AG09309 (cell line): ENCODE measurements around the gene DAPK1.

Experiments
- DNase-seq: peaks from one replicate; pipeline ENCODE4 v3.0.0-alpha.2; 2010; ENCODE audit warnings: low read depth
- H3K4me3 ChIP-seq: 2 replicates; pipeline ENCODE4 v1.5.1; 2011; ENCODE audit warnings: mild to moderate bottlenecking, low read depth, low read length, moderate library complexity; ENCODE audit not compliant: control insufficient read depth
- TF ChIP-seq, protein P1 (sequence below): IDR thresholded peaks from 2 replicates; pipeline ENCODE4 v1.5.1; 2011; ENCODE audit warnings: mild to moderate bottlenecking, low read depth, low read length, inconsistent platforms; ENCODE audit not compliant: insufficient read depth, control insufficient read depth; ENCODE audit errors: missing control alignments

The DAPK1 gene

DNA sequence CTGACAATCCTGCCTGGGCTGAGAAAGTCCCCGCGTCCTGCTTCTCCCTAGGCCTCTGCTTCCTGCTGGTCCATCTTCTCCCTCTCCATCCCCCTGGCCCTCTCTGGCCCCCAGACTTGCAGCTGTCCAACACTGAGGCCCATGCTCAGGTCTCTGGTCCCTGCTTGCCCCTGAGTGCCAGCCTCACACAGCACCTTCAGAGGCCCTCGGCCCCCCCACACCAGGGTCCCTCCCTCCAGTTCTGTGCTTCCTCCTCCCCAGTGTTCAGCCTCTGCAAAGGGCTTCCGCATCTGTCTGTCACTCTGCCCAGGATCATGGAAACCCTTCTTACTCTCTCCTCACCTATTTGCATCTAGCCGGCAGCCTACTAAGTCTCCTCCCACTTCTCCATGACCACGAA lies 165.9 kb downstream of the DAPK1 start:
- H3K4me3 ChIP-seq = no peak overlapping the region
- no peak for DNase-seq
- TF ChIP-seq, protein P1, sequence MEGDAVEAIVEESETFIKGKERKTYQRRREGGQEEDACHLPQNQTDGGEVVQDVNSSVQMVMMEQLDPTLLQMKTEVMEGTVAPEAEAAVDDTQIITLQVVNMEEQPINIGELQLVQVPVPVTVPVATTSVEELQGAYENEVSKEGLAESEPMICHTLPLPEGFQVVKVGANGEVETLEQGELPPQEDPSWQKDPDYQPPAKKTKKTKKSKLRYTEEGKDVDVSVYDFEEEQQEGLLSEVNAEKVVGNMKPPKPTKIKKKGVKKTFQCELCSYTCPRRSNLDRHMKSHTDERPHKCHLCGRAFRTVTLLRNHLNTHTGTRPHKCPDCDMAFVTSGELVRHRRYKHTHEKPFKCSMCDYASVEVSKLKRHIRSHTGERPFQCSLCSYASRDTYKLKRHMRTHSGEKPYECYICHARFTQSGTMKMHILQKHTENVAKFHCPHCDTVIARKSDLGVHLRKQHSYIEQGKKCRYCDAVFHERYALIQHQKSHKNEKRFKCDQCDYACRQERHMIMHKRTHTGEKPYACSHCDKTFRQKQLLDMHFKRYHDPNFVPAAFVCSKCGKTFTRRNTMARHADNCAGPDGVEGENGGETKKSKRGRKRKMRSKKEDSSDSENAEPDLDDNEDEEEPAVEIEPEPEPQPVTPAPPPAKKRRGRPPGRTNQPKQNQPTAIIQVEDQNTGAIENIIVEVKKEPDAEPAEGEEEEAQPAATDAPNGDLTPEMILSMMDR = no peak

DNA sequence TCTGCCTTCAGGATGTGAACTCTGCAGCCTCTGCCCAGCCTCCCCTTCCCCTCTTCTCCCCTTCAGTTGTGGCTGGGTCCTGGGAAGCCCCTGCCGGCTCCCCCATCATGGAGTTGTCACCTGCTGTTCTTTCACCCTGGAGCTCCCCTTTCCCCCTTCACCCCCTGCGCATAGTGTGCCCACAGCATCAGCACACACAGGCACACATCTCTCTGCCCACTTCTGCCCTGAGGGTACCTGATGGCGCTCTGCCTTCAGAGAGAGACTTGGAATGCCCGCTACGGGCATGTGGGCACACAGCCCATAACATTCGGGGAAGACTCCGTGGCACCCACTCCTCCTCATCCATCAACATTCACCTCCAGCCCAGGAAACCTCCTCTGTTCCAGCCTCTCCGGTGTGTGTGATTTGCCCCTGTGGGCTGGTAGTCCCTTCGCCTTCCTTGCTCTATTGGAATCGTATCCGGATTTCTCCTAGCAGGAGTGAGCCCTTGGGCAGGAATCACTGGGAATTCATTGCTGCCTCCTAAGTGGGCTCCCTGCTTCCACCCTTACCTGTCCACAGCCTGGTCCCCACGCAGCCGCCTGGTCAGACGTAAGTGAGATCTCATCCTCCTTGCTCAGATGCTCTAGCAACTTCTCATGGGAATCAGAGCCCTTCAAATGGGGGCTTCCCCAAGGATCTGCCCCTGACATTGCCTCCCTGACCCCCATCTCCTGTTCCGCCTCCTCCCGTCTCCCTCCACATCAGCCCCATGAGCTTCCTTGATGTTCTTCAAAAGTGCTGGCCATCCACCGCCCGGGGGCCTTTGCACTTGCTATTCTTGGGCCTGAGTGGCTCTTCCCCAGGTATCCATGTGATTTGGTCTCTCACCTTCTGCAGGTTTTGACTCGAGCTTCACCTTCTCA lies 166.7 kb downstream of the DAPK1 start:
- H3K4me3 ChIP-seq = no peak overlapping the region
- TF ChIP-seq, protein P1 = no peak
- DNase-seq = no peak

DNA sequence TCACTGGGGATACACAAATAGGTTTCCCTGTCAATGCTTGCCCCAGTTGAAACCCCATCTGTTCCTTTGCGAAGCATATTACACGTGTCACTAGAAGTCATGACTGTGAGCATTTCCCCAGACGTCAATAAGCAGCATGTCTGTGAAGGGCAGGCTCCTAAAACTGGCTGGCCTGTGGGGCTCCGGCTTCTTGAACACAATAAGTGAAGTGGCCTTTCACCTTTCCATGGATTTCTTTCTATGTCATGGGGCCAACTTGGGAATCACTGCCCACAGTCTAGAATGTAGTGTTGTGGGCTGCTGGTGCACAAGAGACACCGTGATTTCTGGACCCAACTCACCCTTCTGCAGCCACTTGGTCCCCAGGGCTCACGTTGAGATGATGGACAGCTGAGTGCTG lies 167.8 kb downstream of the DAPK1 start:
- TF ChIP-seq, protein P1 = no peak
- H3K4me3 ChIP-seq = no peak overlapping the region
- no peak for DNase-seq

DNA sequence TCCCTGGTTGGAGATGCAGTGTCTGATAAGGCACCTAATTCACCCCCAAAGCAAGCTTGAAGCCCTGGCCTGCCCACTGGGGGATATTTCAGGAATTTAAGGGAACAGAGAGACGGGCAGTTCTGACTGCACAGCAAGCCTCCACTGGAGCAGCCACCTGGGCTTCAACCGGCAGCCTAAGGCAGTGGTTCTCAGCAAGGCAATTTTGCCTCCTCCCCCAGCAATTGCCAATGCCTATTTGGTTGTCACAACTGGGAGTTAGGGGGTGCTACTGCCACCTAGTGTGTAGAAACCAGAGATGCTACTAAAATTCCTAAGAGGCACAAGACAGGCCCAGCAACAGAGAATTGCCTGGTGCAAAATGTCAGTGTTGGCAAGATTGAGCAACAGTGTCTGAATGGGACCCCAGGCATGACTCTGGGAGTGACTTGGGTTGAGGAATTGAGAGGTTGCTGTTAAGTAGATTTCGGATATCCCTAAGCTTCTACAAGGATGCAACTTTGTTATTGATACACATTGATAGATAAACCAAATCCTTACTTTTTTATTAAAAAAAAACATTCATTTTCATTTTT lies 169.6 kb downstream of the DAPK1 start:
- DNase-seq = no peak

DNA sequence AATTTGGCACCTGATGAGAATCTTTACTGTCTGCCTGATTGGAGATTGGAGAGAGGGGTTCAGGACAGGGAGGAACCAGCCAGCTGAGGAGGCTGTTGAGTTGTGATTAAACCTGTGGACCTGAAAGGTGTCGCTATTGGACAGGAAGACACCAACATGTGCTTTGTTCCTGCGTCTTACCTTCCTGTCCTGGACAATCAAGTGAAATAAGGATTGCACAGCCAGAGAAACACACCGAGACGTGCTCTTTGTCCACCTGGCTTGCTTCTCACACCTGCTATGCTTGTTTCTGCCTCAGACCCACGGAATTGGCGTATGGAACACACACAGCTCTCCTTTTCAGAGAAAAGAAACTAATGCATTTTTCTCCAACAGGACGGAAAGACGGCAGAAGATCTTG lies 170.6 kb downstream of the DAPK1 start:
- no peak for DNase-seq
- TF ChIP-seq, protein P1 = no peak
- H3K4me3 ChIP-seq = no peak overlapping the region

More for the DNA sequence above, 169.6 kb downstream of the DAPK1 start:
- TF ChIP-seq, protein P1 = peak; percentile 14
- H3K4me3 ChIP-seq = no peak overlapping the region

DNA sequence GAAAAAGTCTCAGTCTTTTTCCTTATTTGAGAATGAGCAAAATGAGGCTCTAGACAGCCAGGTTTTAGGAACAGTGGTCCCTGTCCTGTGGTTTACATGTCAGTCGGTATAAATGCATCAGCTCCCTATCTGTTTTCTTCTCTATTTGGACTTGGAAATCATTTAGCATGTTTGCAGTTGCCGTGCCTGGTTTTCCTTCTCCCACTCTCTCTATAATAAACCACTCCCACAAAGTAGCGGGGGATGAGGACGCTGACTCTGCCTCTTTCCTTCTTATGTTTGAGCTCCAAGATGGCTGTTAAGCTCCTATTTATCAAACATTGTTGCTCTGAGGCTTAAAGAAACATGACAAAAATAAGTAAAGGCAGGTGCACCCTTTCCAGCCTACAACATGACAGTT lies 171.1 kb downstream of the DAPK1 start:
- DNase-seq = no peak
- H3K4me3 ChIP-seq = no peak overlapping the region
- TF ChIP-seq, protein P1 = no peak
